HG02610 (cell line): ENCODE data around the gene STAT2.
"Not testable (repeated sequence)": the region's sequence is repeated elsewhere in the genome, so short reads cannot be mapped to it uniquely, and the experiment has no call there.

Experiments
- ATAC-seq: cut with Tn5 transposase; IDR thresholded peaks from one replicate; pipeline ENCODE4 v1.9.1; 2021; ENCODE audit warnings: mild to moderate bottlenecking, moderate library complexity; ENCODE audit not compliant: unreplicated experiment

STAT2 gene

DNA sequence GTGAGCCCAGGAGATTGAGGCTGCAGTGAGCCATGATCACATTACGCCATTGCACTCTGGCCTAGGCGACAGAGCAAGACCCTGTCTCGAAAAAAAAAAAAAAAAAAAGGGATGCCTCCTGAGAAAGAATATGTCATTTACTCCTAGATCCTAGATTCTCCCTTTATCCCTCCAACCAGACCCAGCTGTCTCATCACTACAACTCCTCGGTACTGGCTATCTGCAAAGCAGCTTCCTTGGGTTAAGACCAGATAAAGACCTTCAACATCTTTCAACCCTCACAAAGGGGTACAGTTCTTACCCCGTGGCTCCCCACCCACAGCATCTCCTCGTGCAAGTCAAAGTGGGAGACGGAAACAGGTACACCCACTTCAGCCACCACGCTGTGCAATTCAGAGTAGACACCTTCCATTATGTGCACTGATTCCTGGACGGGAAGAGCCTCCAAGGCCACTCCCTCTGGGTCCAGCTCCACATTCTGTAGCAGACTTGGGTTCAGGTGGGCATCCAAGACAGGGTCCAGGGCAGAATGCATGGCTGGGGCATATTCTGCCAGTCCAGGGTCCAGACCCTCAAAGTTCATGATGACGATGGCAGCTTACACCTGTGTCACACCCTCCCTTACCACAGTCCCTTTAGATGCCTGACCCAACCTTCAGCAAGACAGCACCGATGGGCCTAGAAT is 27.3 kb downstream of the STAT2 start:
- no peak for ATAC-seq

DNA sequence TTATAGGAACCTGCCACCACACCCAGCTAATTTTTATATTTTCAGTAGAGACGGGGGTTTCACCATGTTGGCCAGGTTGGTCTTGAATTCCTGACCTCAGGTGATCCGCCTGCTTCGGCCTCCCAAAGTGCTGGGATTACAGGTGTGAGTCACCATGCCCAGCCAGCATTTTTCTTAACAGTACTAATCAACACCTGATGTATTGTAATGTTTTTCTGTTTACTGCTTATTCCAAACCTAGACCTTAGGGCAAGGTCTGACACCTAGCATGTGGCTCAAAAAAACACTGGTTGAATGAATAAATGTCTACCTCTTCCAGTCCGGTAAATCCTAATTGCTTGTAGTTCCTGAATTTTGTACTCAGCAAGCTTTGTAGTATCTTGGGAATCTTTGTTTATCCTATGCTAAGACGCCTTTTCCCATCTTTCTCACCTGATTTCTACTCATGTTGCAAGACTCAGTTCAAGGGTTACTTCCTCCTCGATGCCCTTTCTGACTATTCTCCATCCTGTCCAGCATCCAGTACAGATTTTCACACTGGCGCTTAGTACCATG is 28.9 kb downstream of the STAT2 start:
- ATAC-seq, result no peak

DNA sequence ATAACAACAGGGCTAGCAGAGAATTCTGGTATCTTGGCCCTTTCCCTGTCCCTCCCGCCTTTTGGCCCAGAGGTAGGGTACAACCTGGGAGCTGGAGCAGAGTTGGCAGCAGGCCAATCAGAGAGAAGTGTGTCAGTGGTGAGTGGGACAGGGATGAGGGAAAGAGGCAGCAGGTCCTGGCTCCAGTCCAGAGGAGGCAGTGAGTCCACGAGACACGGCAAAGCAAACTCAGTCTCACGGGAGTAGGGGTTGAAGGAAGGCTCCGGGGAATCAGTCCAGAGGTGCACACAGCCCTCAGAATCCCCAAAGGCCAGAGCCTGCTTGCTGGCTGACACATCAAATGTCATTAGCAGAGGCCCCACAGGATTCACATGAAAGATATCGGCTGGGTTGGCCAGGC is 33.4 kb downstream of the STAT2 start:
- no peak for ATAC-seq

DNA sequence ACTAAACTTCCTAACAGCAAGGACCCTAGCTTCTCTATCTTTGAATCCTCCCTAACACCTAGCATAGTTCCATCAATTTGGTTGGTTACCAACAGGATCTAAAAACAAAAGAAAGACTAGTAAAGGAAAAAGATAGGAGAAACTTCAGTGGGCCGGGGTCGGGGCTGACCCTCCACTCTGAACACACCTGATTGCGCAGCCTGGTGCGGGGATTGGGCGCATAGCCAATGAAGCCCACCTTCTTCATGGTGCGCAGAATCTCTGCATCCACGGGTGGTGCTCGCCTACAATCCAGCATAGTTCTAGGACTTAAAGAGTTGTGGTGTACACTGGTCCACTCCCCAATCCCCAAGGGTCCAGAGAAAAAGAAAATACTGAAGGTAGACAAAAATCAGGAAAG is 33.8 kb downstream of the STAT2 start:
- no peak for ATAC-seq

DNA sequence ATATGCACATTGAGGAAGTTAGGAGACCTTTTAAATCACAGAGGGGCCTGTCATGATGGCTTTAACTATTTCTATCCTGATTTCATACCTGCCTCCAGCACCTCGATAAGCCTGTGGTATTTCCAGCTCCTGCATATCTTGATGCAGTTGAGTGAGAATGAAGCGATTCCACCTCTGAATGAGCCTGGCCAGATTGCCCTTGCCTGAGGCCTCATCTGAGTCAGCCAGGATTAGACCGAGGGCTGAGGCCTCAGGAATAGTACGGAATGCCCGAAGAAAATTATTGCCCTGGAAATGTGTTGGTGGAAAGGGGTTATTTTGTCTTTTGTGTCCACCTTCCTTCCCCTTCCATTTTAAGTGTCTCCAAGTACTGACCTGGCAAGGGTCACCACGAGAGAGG is 35.7 kb downstream of the STAT2 start:
- no peak for ATAC-seq

DNA sequence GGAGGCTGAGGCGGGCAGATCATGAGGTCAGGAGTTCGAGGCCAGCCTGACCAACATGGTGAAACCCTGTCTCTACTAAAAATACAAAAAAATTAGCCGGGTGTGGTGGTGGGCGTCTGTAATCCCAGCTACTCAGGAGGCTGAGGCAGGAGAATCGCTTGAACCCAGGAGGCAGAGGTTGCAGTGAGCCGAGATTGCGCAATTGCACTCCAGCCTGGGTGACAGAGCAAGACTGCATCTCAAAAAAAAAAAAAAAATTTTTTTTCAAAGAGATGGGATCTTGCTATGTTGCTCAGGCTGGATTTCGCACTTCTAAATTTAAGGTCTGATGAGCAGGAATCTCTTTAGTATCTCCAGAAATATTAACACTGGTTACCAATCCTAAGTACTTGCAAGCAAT is 38.3 kb downstream of the STAT2 start:
- ATAC-seq, result not testable (repeated sequence)

DNA sequence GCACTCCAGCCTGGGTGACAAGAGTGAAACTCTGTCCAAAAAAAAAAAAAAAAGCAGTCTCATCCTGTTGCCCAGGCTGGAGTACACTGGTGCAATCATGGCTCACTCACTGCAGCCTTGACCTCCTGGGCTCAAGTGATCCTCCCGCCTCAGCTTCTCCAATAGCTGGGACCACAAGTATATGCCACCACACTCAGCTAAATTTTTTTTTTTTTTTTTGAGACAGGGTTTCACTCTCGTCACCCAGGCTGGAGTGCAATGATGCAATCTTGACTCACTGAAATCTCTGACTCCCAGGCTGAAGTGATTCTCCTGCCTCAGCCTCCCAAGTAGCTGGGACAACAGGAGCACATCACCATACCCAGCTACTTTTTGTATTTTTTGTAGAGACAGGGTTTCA is 38.9 kb downstream of the STAT2 start:
- ATAC-seq, result no peak

DNA sequence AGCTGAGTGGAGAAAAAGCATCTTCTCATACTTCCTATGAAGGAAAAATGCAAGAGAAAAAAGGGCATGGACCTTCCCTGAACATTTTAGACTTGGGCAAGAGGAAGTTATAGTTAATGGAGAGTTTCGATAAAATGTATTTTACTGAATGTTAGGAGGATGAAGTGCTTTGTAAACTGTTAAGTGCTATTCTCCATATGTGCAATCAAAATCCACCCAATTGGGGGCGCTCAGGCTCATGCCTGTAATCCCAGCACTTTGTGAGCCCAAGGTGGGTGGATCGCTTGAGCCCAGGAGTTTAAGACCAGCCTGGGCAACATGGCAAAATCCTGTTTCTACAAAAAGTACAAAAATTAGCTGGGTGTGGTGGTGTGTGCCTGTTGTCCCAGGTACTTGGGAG is 42.2 kb downstream of the STAT2 start:
- ATAC-seq, result no peak

DNA sequence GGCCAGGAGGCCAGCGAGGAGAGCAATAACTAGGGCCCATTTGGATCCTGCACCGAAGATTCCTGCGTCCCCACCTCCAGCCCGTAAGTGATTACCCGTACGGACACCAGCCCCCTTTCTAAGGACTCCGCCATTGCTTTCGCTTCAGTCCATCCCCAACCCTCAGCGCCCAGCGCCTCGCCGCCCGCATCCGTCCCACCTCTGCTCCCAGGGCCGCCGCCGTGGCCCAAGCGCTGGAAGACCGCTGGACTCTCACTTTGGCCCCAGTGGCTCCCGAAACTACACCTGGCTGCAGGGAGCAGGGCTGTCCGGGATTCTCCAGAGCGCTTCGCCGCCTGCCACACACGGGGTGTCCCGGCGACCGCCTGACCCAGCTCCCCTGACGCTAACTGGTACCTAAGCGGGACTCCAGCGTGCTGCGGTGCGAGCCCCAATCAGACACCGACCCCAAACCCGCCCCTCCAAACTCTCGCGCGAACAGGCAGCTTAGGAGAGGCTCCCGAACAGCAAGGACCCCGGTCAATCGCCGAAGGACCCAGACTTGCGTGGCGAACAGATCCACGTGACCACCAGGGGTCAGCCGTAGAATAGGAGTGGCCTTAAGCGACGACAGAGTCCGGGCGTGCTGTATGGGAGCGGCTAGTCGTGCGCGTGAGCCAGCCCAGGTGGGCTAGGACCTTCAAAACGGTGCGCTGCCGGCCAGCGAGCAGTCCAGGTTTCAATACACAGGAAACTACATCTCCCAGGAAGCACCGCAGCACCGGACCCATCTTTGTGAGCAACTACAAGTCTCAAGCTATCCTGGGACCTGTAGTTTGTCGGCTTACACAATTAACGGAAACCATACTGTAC is 44.1 kb downstream of the STAT2 start, which contains the start of gene CNPY2:
TSS of gene CNPY2 (minus strand) at position 367 of the 852 bp plus-strand sequence. CDS start 771 bp downstream, outside the sequence.
- ATAC-seq, result peak; percentile 91

DNA sequence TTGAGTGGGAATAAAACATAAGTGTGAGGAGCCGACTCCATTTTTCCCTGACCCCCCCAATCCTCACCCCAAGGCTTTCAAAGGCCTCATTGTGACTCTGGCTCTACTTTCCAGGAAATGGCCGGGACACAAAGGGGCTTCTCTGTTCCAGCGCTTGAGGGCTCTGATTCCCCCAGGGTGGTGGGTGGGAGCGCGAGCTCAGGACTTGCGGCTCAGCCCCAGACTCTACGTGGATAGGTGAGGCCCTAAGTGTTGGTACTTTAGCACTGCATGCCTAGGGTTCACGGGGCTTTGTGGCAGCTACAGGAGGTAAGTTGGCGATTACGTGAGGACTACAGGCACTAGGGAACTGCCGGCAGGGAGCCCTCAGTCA is 44.7 kb downstream of the STAT2 start:
- no peak for ATAC-seq

DNA sequence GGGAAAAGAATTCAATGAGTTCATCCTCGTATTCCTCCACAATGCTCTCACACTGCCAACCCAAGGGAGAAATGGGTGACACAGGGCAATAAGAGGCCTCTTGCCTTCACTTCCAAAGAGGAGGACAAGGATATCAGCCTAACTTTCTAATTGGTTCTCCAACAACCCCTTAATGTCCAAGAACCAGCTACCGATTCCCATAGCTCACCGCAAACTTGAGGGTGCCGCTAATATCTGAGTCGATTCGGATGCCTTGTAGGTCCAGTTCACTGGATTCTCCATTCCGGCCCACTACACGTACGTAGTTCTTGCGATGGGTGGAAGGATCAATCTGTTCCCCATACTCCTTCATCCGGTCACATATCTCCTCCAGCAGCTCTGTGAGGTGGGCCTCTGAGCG is 48.9 kb downstream of the STAT2 start:
- ATAC-seq, result no peak

DNA sequence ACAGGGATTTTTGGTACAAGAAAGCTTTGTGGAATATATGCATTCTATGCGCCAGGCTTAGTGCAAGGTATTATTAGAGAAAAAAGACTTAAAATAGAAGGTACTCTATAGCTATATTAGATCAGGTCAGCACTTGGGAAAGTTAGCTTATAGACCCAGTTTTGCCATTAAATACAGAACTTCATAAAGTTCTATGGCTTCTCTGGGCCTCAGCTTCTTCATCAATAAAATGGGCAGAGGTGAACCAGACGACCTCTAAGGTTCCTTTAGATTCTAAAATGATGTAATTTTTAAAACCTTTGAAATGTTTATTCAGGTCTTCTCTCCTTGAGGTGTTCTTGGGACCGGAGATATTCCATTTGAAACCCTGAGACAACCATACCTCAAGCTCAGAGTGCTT is 51.2 kb downstream of the STAT2 start:
- ATAC-seq, result no peak

DNA sequence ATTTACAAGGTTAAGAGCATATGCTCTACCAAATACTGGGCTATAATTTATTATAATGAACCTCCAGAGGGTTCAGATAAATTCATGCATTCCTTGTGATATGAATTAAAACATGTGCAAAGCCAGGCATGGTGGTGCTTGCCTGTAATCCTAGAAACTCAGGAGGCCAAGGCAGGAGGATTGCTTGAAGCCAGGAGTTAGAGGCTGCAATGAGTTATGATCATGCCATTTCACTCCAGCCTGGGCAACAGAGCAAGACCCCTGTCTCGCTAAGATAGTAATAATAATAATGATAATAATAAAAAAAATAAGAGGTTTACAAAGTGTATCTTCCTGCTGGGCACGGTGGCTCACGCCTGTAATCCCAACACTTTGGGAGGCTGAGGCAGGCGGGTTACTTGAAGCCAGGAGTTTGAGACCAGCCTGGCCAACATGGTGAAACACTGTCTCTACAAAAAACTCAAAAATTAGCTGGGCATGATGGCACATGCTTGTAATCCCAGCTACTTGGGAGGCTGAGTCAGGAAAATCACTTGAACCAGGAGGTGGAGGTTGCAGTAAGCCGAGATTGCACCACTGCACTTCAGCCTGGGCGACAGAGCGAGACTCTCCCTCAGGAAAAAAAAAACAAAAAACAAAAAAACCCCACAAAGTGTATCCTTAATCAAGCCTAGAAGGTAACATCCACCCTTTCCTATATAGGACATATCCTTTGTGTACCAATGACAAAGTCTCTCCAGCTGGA is 52.5 kb downstream of the STAT2 start:
- ATAC-seq, result no peak

DNA sequence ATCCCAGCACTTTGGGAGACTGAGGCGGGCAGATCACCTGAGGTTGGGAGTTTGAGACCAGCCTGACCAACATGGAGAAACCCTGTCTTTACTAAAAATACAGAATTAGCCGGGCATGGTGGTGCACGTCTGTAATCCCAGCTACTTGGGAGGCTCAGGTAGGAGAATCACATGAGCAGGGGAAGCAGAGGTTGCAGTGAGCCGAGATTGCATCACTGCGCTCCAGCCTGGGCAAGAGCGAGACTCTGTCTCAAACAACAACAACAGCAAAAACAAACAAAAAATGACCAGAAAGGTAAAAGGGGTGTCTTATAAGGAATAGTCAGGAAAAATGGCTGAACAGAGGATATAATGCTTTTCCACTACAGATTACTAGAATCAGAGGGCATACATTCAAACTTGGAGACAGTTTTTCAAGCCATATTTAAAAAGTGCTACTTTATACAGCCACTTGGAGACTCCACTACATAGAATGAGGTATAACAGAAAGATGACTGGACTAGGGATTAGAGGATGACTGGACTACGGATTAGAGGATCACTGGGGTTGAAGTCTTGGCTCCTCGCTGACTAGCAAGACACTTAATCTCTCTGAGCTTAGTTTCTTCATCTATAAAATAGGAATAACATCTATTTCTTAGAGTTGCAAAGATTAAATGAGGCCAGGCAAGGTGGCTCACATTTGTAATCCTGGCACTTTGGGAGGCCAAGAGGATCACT is 54.9 kb downstream of the STAT2 start:
- no peak for ATAC-seq

DNA sequence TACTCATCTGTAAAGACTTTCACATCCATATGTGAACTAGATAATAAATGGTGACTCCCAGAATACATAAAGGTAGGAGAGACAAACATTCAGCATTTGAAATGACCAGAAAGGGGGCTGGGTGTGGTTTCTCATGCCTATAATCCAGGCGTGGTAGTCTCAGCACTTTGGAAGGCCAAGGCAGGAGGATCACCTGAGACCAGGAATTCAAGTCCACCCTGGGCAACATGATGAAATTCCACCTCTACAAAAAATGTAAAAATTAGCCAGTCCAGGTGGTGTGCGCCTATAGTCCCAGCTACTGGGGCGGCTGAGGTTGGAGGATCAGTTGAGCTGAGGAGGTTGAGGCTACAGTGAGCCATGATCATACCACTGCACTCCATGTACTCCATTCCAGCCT is 55.6 kb downstream of the STAT2 start:
- no peak for ATAC-seq

DNA sequence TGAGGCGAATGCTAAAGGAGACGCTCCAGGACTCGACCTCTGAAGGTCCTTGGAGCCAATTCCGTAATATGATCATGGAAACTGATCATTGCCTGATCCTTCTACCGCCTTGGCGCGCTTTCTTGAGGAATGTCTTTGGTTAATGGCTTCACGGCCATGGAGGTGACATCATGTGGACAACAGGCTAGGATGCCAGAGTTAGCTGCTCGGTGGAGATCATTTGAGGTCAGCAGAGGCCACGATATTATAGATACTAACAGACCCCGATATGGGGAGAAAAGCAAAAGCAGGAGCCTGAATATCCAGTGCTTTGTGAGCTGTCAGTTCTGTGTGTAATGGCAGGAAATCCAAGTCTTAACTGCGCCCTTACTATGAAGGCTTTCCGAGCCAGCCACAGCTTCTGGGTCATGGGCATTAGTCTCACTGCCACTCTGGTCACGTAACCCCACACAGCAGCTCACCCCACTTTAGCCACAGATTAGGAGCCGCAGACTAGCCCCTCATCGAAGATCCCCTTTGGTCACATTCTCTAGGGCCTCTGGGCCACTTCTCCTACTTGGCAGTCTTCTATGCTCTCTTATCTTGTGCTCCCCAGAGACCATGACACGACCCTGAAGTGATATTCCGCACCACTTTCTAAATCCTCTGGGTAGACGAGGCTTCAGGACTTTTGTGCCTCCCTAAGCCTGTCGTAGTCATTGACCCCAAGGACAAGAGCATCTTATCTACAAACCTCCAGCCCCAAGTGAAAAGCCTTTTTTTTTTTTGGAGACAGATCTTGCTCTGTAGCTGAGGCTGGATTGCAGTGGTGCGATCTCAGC is 59.1 kb downstream of the STAT2 start:
- ATAC-seq, result no peak

DNA sequence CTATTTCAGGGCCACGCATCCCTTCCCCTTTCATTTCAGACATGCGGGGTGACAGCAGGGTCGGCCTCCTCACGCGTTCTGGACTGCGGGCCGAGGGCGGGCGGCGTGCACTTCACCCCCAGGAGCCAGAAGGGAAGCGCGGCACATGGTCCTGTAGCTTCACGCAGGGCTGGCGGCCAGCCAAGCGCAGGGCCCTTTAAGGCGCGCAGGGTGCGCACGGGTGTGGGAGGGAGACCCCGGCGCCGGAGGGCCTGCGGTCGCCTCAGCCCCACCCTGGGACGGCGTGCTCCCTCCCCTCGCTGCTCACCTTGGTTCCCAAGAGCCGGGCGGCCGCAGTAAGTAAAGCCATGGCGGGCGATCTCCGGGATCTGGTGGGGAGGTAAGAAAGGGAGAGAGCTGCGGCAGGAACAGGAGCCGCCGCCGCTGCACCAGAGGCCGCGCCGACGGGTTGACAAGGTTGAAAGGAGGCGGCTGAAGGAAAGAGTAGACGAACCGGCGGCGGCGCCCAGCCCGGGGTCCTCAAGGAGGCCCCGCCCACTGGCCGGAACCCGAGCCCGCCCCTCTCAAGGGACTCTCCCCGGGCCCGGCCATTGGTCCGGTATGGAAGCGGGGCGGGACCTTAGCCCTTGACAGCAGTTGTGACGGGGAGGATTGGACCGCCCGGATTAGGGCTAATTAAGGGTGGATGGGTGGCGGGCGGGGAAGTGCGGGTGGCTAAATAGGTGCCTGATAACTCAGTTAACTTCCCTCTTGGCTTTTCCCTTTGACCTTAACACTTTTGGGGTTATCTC is 59.9 kb downstream of the STAT2 start, which contains the start of gene CS:
TSS of gene CS (minus strand) at position 478 of the 791 bp plus-strand sequence. CDS start at position 349, 129 bp downstream.
- peak; percentile 94 for ATAC-seq

DNA sequence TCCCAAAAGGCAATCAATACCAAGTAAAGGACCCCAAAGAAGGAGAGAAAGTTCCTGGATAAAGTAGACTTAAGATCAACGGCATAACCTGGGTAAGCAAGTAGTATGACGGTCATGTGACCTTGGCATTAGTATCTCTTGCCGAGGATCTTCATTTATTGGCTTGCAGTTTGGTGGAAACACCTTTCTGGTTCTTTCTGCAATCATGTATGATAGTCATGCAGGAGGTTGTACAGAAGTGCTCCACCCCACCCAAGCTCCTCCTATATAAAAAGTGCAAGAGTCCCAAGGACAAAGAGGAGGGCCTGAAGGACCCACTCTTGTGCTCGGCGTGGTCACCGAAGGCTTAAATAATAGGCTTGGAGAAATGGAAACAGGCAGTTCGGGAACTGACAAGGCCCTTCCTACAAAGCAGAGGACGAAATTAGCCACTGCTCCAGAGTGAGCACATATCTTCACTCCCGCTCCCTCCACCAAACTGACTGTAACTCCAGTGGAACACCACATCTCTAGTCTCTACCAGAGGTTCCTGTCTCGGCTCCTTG is 60.5 kb downstream of the STAT2 start:
- no peak for ATAC-seq

DNA sequence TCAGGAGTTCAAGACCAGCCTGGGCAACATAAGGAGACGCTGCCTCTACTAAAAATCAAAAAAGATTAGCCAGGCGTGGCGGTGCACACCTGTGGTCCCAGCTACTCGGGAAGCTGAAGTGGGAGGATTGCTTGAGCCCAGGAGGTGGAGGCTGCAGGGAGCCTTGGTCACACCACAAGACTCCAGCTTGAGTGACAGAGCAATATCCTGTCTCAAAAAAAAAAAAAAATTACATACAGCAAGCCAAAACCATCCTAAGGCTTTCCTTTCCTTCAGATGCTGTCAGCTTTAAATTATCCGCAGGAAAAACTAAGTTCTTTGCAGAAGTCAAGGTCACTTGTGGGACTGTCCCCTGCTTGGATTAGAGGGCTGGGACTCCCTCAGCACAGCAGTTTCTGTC is 61.1 kb downstream of the STAT2 start:
- ATAC-seq, result no peak
